Esophagus muscularis mucosa (tissue), 4 donors: ENCODE results near the gene MEIOB.

Source experiments
- CTCF ChIP-seq, 3 experiments: fragments of 200-600 bp in 2 of 3; fragments of 450-650 bp in 1 of 3; sonication (generic) in 2 of 3; IDR thresholded peaks; one replicate each; pipeline ENCODE4 v1.5.1; 2017 to 2019; ENCODE audit warnings: antibody characterized with exemption in 3 of 3, mild to moderate bottlenecking in 2 of 3, moderate library complexity in 1 of 3
- EP300 ChIP-seq: sonication (generic); formaldehyde crosslinking; IDR thresholded peaks from one replicate; pipeline ENCODE4 v1.6.1; 2017; ENCODE audit warnings: antibody characterized with exemption
- POLR2A ChIP-seq: fragments of 450-650 bp; IDR thresholded peaks from one replicate; pipeline ENCODE4 v1.6.1; 2017; ENCODE audit warnings: antibody characterized with exemption, moderate library complexity, mild to moderate bottlenecking, low read depth
- POLR2AphosphoS5 ChIP-seq, 2 donors: sonication (generic); formaldehyde crosslinking; IDR thresholded peaks; one replicate each; pipeline ENCODE4 v1.6.1; 2017; ENCODE audit warnings: antibody characterized with exemption in 2 of 2

GRCh38 chr16:1906055-1906845, 34.3 kb upstream of the MEIOB start:
- TF ChIP-seq CTCF (IDR thresholded peaks at IDR 0.05) (no peak), POLR2AphosphoS5 (IDR thresholded peaks at IDR 0.05) (no peak), POLR2A (no peak), EP300 (no peak)
